Uterus (tissue), 4 donors: ENCODE measurements around the gene LRRC3. TPM values are rescaled to one million over a fixed set of nuclear protein-coding genes. Genes with fewer than 3 reads are reported as not detected.

Experiments
- DNase-seq, 2 donors: peaks; one replicate each; pipeline ENCODE4 v3.0.0-alpha.2; 2019 to 2020
- H3K27ac ChIP-seq, 2 donors: fragments of 200-600 bp; sonication (generic); 1 replicate in 1 of 2; 2 replicates in 1 of 2; pipeline ENCODE4 v1.5.1; 2016 to 2018
- H3K27me3 ChIP-seq, 2 donors: fragments of 200-600 bp; sonication (generic); one replicate each; pipeline ENCODE4 v1.5.1; 2018 to 2019; ENCODE audit warnings: control low read depth in 1 of 2
- H3K36me3 ChIP-seq, 2 donors: fragments of 200-600 bp; sonication (generic); one replicate each; pipeline ENCODE4 v1.5.1; 2019; ENCODE audit warnings: control low read depth in 1 of 2
- H3K4me1 ChIP-seq, 2 donors: fragments of 200-600 bp; sonication (generic); one replicate each; pipeline ENCODE4 v1.5.1; 2018 to 2019; ENCODE audit warnings: control low read depth in 1 of 2
- H3K4me3 ChIP-seq, 2 donors: fragments of 200-600 bp; sonication (generic); 1 replicate in 1 of 2; 2 replicates in 1 of 2; pipeline ENCODE4 v1.5.1; 2018 to 2019; ENCODE audit warnings: mild to moderate bottlenecking in 1 of 2
- H3K9me3 ChIP-seq, 2 donors: fragments of 200-600 bp; sonication (generic); one replicate each; pipeline ENCODE4 v1.5.1; 2019; ENCODE audit warnings: control low read depth in 1 of 2
- CTCF ChIP-seq, 4 experiments: fragments of 200-600 bp in 2 of 4; fragments of 450-650 bp in 2 of 4; sonication (generic) in 2 of 4; IDR thresholded peaks; one replicate each; pipeline ENCODE4 v1.5.1; 2016 to 2019; ENCODE audit warnings: antibody characterized with exemption in 4 of 4, mild to moderate bottlenecking in 2 of 4, moderate library complexity in 1 of 4
- POLR2A ChIP-seq, 2 donors: fragments of 450-650 bp; IDR thresholded peaks; one replicate each; pipeline ENCODE4 v1.6.1; 2016; ENCODE audit warnings: antibody characterized with exemption in 2 of 2, mild to moderate bottlenecking in 1 of 2, moderate library complexity in 1 of 2
- intact Hi-C: fragments of 100-400 bp; cut with DNase I; formaldehyde crosslinking; loops from one replicate; pipeline ENCODE4 v1.15.1; 2023; ENCODE audit warnings: low total_unique reads
- total RNA-seq, 4 donors: library from RNA; depleted of rRNA in 3 of 4; stranded (reverse); fragments of >200 nt in 3 of 4; gene quantifications; one replicate each; pipeline versions ENCODE4 v1.1.0 to v1.2.4, GENCODE V29; 2014 to 2023
- donor health status: DM: yes; HTN: yes; CAD: no.

Gene LRRC3
- total RNA-seq, 4 donors from 2014 or later = under 0.01 to 2.3 (median 2.3) TPM; not detected in 1

- TF ChIP-seq CTCF (IDR thresholded peaks at IDR 0.05) (no peak), POLR2A (IDR thresholded peaks at IDR 0.05) (no peak)
- H3K27me3 ChIP-seq = no peaks in the 10 kb centered on the region
- no peak overlapping the region for H3K4me3 ChIP-seq
- H3K27ac ChIP-seq = no peak overlapping the region
- H3K36me3 ChIP-seq = no peaks in the 10 kb centered on the region
- no peaks in the 10 kb centered on the region for H3K9me3 ChIP-seq
- no peak for DNase-seq
- no peaks in the 10 kb centered on the region for H3K4me1 ChIP-seq
- intact Hi-C loops = no loop called here
These were observed 50.5 kb downstream of the LRRC3 start for GRCh38 chr21:44505673-44506278.

GRCh38 chr21:44506279-44507255 lies 51.3 kb downstream of the LRRC3 start:
- intact Hi-C loops = no loop called here

GRCh38 chr21:44507673-44508425 lies 52.5 kb downstream of the LRRC3 start:
- no peak for DNase-seq
- TF ChIP-seq CTCF (IDR thresholded peaks at IDR 0.05) (no peak), POLR2A (IDR thresholded peaks at IDR 0.05) (no peak)
- Histone ChIP-seq H3K27ac (no peak overlapping the region), H3K9me3 (no peaks in the 10 kb centered on the region), H3K4me1 (no peaks in the 10 kb centered on the region), H3K4me3 (no peak overlapping the region), H3K36me3 (no peaks in the 10 kb centered on the region), H3K27me3 (no peaks in the 10 kb centered on the region)
- intact Hi-C loops = no loop called here

More at GRCh38 chr21:44506279-44507255, 51.3 kb downstream of the LRRC3 start:
- Histone ChIP-seq H3K9me3 (no peaks in the 10 kb centered on the region), H3K36me3 (no peaks in the 10 kb centered on the region), H3K4me1 (no peaks in the 10 kb centered on the region), H3K27ac (no peak overlapping the region), H3K4me3 (no peak overlapping the region), H3K27me3 (no peaks in the 10 kb centered on the region)
- no peak for TF ChIP-seq CTCF (IDR thresholded peaks at IDR 0.05)
- TF ChIP-seq POLR2A (IDR thresholded peaks at IDR 0.05) = no peak
- DNase-seq = no peak

GRCh38 chr21:44508426-44508710 lies 53.1 kb downstream of the LRRC3 start:
- no peaks in the 10 kb centered on the region for H3K4me1 ChIP-seq
- no peak overlapping the region for H3K4me3 ChIP-seq
- no peak overlapping the region for H3K27ac ChIP-seq
- no peaks in the 10 kb centered on the region for H3K9me3 ChIP-seq
- H3K36me3 ChIP-seq = no peaks in the 10 kb centered on the region
- TF ChIP-seq CTCF (IDR thresholded peaks at IDR 0.05) = no peak
- TF ChIP-seq POLR2A (IDR thresholded peaks at IDR 0.05) = no peak
- intact Hi-C loops = no loop called here
- DNase-seq = no peak
- no peaks in the 10 kb centered on the region for H3K27me3 ChIP-seq
